Measurements from ENCODE around the gene ANKRD33.

The ANKRD33 gene

GRCh38 chr12:51921017-51921725, 33.3 kb downstream of the ANKRD33 start:
- no peak for DNase-seq

- DNase-seq: no peak
These were observed 34.2 kb downstream of the ANKRD33 start for GRCh38 chr12:51922146-51922545.

- no peak for DNase-seq
These were observed 35.0 kb downstream of the ANKRD33 start for GRCh38 chr12:51922762-51923505.

GRCh38 chr12:51923506-51924365, 35.8 kb downstream of the ANKRD33 start:
- DNase-seq: peak; percentile 67 to 73

- no peak for DNase-seq
These were observed 36.8 kb downstream of the ANKRD33 start for GRCh38 chr12:51924551-51925319.

- DNase-seq: no peak
These were observed 37.6 kb downstream of the ANKRD33 start for GRCh38 chr12:51925346-51926063.

- no peak for DNase-seq
These were observed 38.2 kb downstream of the ANKRD33 start for GRCh38 chr12:51926064-51926632.

- peak; percentile 60 to 61 for DNase-seq
These were observed 38.8 kb downstream of the ANKRD33 start for GRCh38 chr12:51926718-51927117.

- DNase-seq: no peak
These were observed 44.5 kb downstream of the ANKRD33 start for GRCh38 chr12:51932218-51933076.

GRCh38 chr12:51934080-51934479, 46.2 kb downstream of the ANKRD33 start:
- DNase-seq: no peak

GRCh38 chr12:51937926-51938325, 50.0 kb downstream of the ANKRD33 start:
- no peak for DNase-seq

GRCh38 chr12:51938726-51939125, 50.8 kb downstream of the ANKRD33 start:
- DNase-seq: no peak

- DNase-seq: no peak
These were observed 53.2 kb downstream of the ANKRD33 start for GRCh38 chr12:51941011-51941581.
